GM21526 (cell line): Measurements from ENCODE around the gene MTMR10.

Experiments used
- ATAC-seq: cut with Tn5 transposase; IDR thresholded peaks from one replicate; pipeline ENCODE4 v1.9.1; 2021; ENCODE audit warnings: moderate library complexity; ENCODE audit not compliant: unreplicated experiment, low FRiP score

The MTMR10 gene

GRCh38 chr15:30991255-30992235, at the start of gene MTMR10:
Gene MTMR10 (minus strand): TSS chr15:30991628. CDS start chr15:30991506, 122 bp downstream.
- ATAC-seq, result peak; percentile 85

GRCh38 chr15:31040611-31041010, 49.2 kb upstream of the MTMR10 start:
- no peak for ATAC-seq

- no peak for ATAC-seq
Measured at GRCh38 chr15:31039961-31040360, 48.5 kb upstream of the MTMR10 start.

- no peak for ATAC-seq
Measured at GRCh38 chr15:31037731-31038477, 46.5 kb upstream of the MTMR10 start.

GRCh38 chr15:31036783-31037182, 45.4 kb upstream of the MTMR10 start:
- no peak for ATAC-seq

- ATAC-seq, result no peak
Measured at GRCh38 chr15:31035610-31036009, 44.2 kb upstream of the MTMR10 start.

GRCh38 chr15:31034152-31034551, 42.7 kb upstream of the MTMR10 start:
- ATAC-seq, result no peak

- ATAC-seq, result no peak
Measured at GRCh38 chr15:31032961-31033371, 41.5 kb upstream of the MTMR10 start.

- ATAC-seq, result peak; percentile 84
Measured at GRCh38 chr15:31031471-31032067, 40.1 kb upstream of the MTMR10 start.

- ATAC-seq, result no peak
Measured at GRCh38 chr15:31027910-31028578, 36.6 kb upstream of the MTMR10 start.

GRCh38 chr15:31025996-31026395, 34.6 kb upstream of the MTMR10 start:
- ATAC-seq, result no peak

GRCh38 chr15:31024979-31025378, 33.6 kb upstream of the MTMR10 start:
- no peak for ATAC-seq

GRCh38 chr15:31024330-31024729, 32.9 kb upstream of the MTMR10 start:
- ATAC-seq, result no peak

- no peak for ATAC-seq
Measured at GRCh38 chr15:31023841-31024240, 32.4 kb upstream of the MTMR10 start.

- ATAC-seq, result no peak
Measured at GRCh38 chr15:31021067-31021665, 29.7 kb upstream of the MTMR10 start.

- ATAC-seq, result no peak
Measured at GRCh38 chr15:31020542-31020941, 29.1 kb upstream of the MTMR10 start.

- no peak for ATAC-seq
Measured at GRCh38 chr15:31019986-31020385, 28.6 kb upstream of the MTMR10 start.

- no peak for ATAC-seq
Measured at GRCh38 chr15:31017311-31017710, 25.9 kb upstream of the MTMR10 start.

- ATAC-seq, result no peak
Measured at GRCh38 chr15:31016446-31016915, 25.1 kb upstream of the MTMR10 start.

GRCh38 chr15:31014608-31014925, 23.1 kb upstream of the MTMR10 start:
- ATAC-seq, result no peak
